ENCODE results near the gene ZP3. TPM values are rescaled to one million over a fixed set of nuclear protein-coding genes. Genes with fewer than 3 reads are reported as not detected.
"Not testable (repeated sequence)": the region's sequence is repeated elsewhere in the genome, so short reads cannot be mapped to it uniquely, and the experiment has no call there.

Gene ZP3
- polyA plus RNA-seq, 1 of the 3 experiments (the other 2 are of a cell fraction) = 5.4 TPM

DNA sequence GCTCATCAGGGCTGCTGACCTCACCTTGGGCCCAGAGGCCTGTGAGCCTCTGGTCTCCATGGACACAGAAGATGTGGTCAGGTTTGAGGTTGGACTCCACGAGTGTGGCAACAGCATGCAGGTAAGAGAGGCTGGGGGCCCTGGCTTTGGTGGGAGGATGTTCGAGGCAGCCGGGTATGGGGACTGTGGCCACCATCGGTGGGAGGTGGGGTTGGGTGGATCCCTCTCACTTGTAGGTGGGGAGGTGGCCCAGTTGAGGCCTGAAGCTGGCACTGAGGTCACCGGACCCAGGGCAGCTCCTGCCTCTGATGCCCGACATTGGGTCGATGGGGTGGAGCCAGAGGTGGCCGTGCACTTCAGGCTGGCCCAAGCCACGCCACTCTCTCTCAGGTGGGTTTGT lies 406 bp downstream of the ZP3 start:
- no peaks in the 10 kb centered on the region for H3K9me2 ChIP-seq
- H2AFZ ChIP-seq (ENCODE audit: low read depth) = no peak overlapping the region
- ChIA-PET CTCF (no interaction called here), POLR2A (no interaction called here)
- no peak overlapping the region for H3K9ac ChIP-seq
- no peaks in the 10 kb centered on the region for H3K4me1 ChIP-seq (ENCODE audit: control insufficient read depth in 1 of 2, insufficient read depth in 2 of 2, low read depth in 1 of 2, low read length in 1 of 2)
- no peak for DNase-seq
- no peaks in the 10 kb centered on the region for H4K20me1 ChIP-seq (ENCODE audit: insufficient read depth)
- H3K79me2 ChIP-seq (ENCODE audit: insufficient read depth) = no peaks in the 10 kb centered on the region
- H3K9me3 ChIP-seq = no peaks in the 10 kb centered on the region
- TF ChIP-seq FOXJ3 (CRISPR knock-in tag; IDR thresholded peaks at IDR 0.05) (no peak), POLR2AphosphoS5 (IDR thresholded peaks at IDR 0.05; ENCODE audit: low read depth, low read length) (no peak), RXRA (IDR thresholded peaks at IDR 0.05; ENCODE audit: borderline replicate concordance, low read depth) (no peak), FOXM1 (IDR thresholded peaks at IDR 0.05; ENCODE audit: low read depth) (no peak), NRF1 (IDR thresholded peaks at IDR 0.05; ENCODE audit: low read depth, low read length) (no peak), RCOR1 (IDR thresholded peaks at IDR 0.05; ENCODE audit: low read length) (no peak), SIN3A (IDR thresholded peaks at IDR 0.05; ENCODE audit: borderline replicate concordance, low read depth, low read length) (no peak), EP300 (IDR thresholded peaks at IDR 0.05; ENCODE audit: borderline replicate concordance in 1 of 2, low read depth in 1 of 2, low read length in 1 of 2) (no peak), TEAD4 (IDR thresholded peaks at IDR 0.05; ENCODE audit: borderline replicate concordance, insufficient read depth) (no peak), ELF1 (IDR thresholded peaks at IDR 0.05) (no peak), CHD2 (IDR thresholded peaks at IDR 0.05; ENCODE audit: low read length, partially characterized antibody) (no peak), YY1 (IDR thresholded peaks at IDR 0.05; ENCODE audit: low read depth) (no peak), MXI1 (IDR thresholded peaks at IDR 0.05; ENCODE audit: low read depth, low read length) (no peak), NFIC (IDR thresholded peaks at IDR 0.05; ENCODE audit: borderline replicate concordance) (no peak)
- TF ChIP-seq, protein P1, sequence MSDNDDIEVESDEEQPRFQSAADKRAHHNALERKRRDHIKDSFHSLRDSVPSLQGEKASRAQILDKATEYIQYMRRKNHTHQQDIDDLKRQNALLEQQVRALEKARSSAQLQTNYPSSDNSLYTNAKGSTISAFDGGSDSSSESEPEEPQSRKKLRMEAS (IDR thresholded peaks at IDR 0.05; ENCODE audit: low read depth) = no peak
- TF ChIP-seq, protein P2, sequence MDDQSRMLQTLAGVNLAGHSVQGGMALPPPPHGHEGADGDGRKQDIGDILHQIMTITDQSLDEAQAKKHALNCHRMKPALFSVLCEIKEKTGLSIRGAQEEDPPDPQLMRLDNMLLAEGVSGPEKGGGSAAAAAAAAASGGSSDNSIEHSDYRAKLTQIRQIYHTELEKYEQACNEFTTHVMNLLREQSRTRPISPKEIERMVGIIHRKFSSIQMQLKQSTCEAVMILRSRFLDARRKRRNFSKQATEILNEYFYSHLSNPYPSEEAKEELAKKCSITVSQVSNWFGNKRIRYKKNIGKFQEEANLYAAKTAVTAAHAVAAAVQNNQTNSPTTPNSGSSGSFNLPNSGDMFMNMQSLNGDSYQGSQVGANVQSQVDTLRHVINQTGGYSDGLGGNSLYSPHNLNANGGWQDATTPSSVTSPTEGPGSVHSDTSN (IDR thresholded peaks at IDR 0.05) = no peak
- TF ChIP-seq, protein P3, sequence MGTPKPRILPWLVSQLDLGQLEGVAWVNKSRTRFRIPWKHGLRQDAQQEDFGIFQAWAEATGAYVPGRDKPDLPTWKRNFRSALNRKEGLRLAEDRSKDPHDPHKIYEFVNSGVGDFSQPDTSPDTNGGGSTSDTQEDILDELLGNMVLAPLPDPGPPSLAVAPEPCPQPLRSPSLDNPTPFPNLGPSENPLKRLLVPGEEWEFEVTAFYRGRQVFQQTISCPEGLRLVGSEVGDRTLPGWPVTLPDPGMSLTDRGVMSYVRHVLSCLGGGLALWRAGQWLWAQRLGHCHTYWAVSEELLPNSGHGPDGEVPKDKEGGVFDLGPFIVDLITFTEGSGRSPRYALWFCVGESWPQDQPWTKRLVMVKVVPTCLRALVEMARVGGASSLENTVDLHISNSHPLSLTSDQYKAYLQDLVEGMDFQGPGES (IDR thresholded peaks at IDR 0.05; ENCODE audit: low read depth, low read length) = no peak
- TF ChIP-seq, protein P4, sequence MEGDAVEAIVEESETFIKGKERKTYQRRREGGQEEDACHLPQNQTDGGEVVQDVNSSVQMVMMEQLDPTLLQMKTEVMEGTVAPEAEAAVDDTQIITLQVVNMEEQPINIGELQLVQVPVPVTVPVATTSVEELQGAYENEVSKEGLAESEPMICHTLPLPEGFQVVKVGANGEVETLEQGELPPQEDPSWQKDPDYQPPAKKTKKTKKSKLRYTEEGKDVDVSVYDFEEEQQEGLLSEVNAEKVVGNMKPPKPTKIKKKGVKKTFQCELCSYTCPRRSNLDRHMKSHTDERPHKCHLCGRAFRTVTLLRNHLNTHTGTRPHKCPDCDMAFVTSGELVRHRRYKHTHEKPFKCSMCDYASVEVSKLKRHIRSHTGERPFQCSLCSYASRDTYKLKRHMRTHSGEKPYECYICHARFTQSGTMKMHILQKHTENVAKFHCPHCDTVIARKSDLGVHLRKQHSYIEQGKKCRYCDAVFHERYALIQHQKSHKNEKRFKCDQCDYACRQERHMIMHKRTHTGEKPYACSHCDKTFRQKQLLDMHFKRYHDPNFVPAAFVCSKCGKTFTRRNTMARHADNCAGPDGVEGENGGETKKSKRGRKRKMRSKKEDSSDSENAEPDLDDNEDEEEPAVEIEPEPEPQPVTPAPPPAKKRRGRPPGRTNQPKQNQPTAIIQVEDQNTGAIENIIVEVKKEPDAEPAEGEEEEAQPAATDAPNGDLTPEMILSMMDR (IDR thresholded peaks at IDR 0.05) = no peak
- TF ChIP-seq, protein P5, sequence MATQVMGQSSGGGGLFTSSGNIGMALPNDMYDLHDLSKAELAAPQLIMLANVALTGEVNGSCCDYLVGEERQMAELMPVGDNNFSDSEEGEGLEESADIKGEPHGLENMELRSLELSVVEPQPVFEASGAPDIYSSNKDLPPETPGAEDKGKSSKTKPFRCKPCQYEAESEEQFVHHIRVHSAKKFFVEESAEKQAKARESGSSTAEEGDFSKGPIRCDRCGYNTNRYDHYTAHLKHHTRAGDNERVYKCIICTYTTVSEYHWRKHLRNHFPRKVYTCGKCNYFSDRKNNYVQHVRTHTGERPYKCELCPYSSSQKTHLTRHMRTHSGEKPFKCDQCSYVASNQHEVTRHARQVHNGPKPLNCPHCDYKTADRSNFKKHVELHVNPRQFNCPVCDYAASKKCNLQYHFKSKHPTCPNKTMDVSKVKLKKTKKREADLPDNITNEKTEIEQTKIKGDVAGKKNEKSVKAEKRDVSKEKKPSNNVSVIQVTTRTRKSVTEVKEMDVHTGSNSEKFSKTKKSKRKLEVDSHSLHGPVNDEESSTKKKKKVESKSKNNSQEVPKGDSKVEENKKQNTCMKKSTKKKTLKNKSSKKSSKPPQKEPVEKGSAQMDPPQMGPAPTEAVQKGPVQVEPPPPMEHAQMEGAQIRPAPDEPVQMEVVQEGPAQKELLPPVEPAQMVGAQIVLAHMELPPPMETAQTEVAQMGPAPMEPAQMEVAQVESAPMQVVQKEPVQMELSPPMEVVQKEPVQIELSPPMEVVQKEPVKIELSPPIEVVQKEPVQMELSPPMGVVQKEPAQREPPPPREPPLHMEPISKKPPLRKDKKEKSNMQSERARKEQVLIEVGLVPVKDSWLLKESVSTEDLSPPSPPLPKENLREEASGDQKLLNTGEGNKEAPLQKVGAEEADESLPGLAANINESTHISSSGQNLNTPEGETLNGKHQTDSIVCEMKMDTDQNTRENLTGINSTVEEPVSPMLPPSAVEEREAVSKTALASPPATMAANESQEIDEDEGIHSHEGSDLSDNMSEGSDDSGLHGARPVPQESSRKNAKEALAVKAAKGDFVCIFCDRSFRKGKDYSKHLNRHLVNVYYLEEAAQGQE (IDR thresholded peaks at IDR 0.05; ENCODE audit: low read depth, low read length) = no peak
- 87% methylated on average over 7 of the region's 9 CpGs for WGBS (ENCODE audit: low lambda C conversion rate)
- H3K4me2 ChIP-seq = no peak overlapping the region
- no peak overlapping the region for H3K4me3 ChIP-seq (ENCODE audit: low read depth in 2 of 2, low read length in 1 of 2)
- H3K36me3 ChIP-seq (replicated peaks in 1 of 2; ENCODE audit: control insufficient read depth in 1 of 2, insufficient read depth in 2 of 2, low read length in 1 of 2) = no peaks in the 10 kb centered on the region
- no peaks in the 10 kb centered on the region for H3K27me3 ChIP-seq (ENCODE audit: insufficient read depth)
- H3K27ac ChIP-seq (ENCODE audit: low read depth in 2 of 2, low read length in 1 of 2) = no peak overlapping the region
- H3F3A ChIP-seq (replicated peaks; ENCODE audit: insufficient read depth) = peaks cover 13% of the 10 kb centered on the region

DNA sequence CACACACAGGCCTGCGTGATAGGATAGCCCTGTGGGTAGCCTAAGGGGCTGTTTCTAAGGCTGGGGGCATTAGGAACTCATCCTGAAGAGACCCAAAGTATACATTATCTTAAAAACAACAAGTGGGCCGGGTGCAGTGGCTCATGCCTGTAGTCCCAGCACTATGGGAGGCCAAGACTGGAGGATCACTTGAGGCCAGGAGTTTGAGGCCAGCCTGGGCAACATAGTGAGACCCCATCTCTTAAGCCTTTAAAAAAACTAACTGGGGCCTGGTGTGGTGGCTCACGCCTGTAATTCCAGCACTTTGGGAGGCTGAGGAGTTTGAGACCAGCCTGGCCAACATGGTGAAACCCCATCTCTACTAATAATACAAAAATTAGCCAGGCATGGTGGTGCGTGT lies 808 bp downstream of the ZP3 start:
- CTCF ChIA-PET; H3K4me1 ChIP-seq (ENCODE audit: control insufficient read depth in 1 of 2, insufficient read depth in 2 of 2, low read depth in 1 of 2, low read length in 1 of 2); H3K27me3 ChIP-seq (ENCODE audit: insufficient read depth); DNase-seq; H3K27ac ChIP-seq (ENCODE audit: low read depth in 2 of 2, low read length in 1 of 2); POLR2A ChIA-PET; H3K9me3 ChIP-seq; H3K9ac ChIP-seq; H3K9me2 ChIP-seq; H3K36me3 ChIP-seq (replicated peaks in 1 of 2; ENCODE audit: control insufficient read depth in 1 of 2, insufficient read depth in 2 of 2, low read length in 1 of 2); H2AFZ ChIP-seq (ENCODE audit: low read depth); H3K4me2 ChIP-seq; H4K20me1 ChIP-seq (ENCODE audit: insufficient read depth); H3K4me3 ChIP-seq (ENCODE audit: low read depth in 2 of 2, low read length in 1 of 2); H3K79me2 ChIP-seq (ENCODE audit: insufficient read depth): not testable (repeated sequence)
- WGBS (ENCODE audit: low lambda C conversion rate) = 97% methylated on average over 3 of the region's 4 CpGs
- H3F3A ChIP-seq (replicated peaks; ENCODE audit: insufficient read depth) = peaks cover 13% of the 10 kb centered on the region

Measured in SK-N-SH (cell line).